Measurements from ENCODE around the gene CACNB2.

The CACNB2 gene

DNA sequence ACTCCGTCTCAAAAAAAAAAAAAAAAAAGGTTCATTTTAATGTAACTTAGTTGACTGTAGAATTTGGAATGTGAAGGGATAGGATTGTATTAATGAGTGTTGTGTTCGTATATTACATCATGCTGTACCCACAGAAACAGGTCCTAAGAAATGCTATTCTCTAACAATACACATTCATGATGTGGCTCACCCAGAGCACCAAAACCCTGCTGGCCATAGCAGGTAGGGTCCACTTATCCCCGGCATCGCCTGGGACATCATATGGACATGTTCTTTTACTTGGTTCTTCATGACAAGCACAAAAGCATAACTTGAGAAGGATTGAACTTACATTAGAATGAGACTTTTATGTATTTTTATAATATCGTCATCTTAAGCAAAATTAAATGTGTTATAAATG is 241.5 kb downstream of the CACNB2 start:
- no peak overlapping the region for H3K4me3 ChIP-seq (ENCODE audit: low read depth, low read length)

- no peak overlapping the region for H3K4me3 ChIP-seq (ENCODE audit: low read depth, low read length)
Measured at GRCh38 chr10:18397906-18398305, 257.7 kb downstream of the CACNB2 start.

GRCh38 chr10:18399158-18399557 is 258.9 kb downstream of the CACNB2 start:
- no peak overlapping the region for H3K4me3 ChIP-seq (ENCODE audit: low read depth, low read length)

- H3K4me3 ChIP-seq (ENCODE audit: low read depth, low read length) = peak overlapping the region; percentile 33
Measured at GRCh38 chr10:18400201-18400905, 260.1 kb downstream of the CACNB2 start.

- H3K4me3 ChIP-seq (ENCODE audit: low read depth, low read length) = peak overlapping the region; percentile 33
Measured at GRCh38 chr10:18400906-18401245, 260.7 kb downstream of the CACNB2 start.

- H3K4me3 ChIP-seq (ENCODE audit: low read depth, low read length) = no peak overlapping the region
Measured at GRCh38 chr10:18401416-18402195, 261.4 kb downstream of the CACNB2 start.

DNA sequence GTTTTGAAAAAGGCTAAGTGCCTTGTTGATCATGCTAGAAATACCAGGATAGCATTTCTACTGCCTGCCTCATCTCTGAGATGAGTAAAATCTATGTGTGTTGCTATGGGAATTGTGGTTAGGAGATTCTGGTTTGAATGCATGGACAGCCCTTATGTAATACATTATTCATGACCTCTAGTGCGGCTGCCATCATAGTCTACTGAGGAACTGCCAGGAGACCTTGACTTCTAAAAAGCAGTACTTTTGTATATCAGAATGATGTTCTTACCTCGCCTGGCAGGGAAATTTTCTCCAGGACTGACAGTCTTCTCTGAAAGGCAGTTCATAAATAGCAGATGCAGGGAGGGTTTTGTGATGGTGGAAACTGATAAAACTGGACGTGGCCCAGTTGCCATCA is 262.6 kb downstream of the CACNB2 start:
- no peak overlapping the region for H3K4me3 ChIP-seq (ENCODE audit: low read depth, low read length)

DNA sequence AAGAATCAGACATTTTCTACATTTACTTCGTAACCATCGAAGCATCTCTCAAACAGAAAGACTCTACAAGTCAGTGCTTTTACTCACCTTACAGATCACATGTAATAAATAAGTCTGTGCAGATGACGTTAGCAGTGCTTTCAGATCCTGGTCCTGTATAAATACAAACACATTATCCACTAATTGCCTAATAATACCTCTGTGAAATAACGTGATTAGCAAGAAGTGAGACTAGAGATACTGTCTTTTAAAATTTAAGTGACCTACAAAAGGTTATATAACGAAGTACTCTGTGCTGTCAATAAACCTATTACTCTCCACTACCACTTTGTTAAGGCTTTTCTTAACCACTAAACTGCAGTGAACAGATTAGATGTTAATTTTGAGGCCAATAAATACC is 264.3 kb downstream of the CACNB2 start:
- H3K4me3 ChIP-seq (ENCODE audit: low read depth, low read length) = no peak overlapping the region

DNA sequence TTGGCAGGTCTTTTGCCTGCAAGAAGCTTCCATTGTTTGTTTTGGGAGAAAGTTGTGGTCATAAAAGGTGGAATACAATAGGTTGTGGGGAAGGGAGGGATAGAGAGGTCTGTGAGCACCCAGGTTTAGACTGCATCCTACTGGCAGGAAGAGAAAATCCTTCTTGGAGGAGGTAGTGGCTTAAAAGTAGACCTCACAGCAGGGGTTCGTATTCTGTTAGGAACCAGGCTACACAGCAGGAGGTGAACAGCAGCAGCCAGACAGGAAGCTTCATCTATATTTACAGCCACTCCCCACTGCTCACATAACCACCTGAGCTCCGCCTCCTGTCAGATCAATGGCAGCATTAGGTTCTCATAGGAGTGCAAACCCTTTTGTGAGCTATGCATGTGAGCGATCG is 265.9 kb downstream of the CACNB2 start:
- no peak overlapping the region for H3K4me3 ChIP-seq (ENCODE audit: low read depth, low read length)

- H3K4me3 ChIP-seq (ENCODE audit: low read depth, low read length) = no peak overlapping the region
Measured at GRCh38 chr10:18409599-18410397, 269.6 kb downstream of the CACNB2 start.

DNA sequence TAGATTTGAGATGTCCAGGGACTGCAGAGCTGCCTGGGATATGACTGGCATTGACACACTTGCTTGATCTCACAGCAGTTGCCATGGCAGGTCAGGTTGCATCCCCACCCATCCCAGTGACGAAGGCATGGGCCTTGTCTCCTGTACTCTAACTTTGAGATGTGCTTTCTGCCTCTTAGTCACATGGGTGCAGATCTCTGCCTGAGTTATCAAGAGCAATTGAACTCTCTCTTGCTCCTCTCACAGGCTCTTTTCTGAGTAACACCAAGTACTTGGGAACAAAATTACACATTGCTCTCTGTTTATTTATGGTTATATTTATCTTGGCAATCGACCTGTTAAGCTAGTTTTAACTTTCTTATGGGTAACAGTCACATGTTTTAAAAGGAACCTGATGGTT is 273.8 kb downstream of the CACNB2 start:
- no peak overlapping the region for H3K4me3 ChIP-seq (ENCODE audit: low read depth, low read length)

- no peak overlapping the region for H3K4me3 ChIP-seq (ENCODE audit: low read depth, low read length)
Measured at GRCh38 chr10:18417950-18418527, 277.8 kb downstream of the CACNB2 start.

GRCh38 chr10:18418541-18419215 is 278.5 kb downstream of the CACNB2 start:
- no peak overlapping the region for H3K4me3 ChIP-seq (ENCODE audit: low read depth, low read length)

DNA sequence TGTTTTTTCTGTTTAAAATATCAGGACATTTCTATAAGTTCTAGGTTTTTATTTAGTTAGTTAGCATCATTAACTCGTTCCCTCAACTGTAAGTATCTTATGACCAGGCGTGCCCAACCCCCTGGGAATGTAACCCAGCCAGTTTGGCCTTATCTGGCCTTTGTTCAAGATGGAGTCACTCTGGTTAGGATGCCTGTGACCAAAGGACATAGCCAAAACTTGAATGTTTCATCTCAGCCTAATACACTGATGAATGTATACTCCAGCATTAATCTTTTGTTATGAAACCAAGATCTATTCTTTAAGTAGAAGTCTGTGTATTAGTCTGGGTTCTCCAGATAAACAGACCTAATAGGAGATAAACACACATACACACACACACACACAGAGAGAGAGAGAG is 279.7 kb downstream of the CACNB2 start:
- no peak overlapping the region for H3K4me3 ChIP-seq (ENCODE audit: low read depth, low read length)

GRCh38 chr10:18421726-18422293 is 281.6 kb downstream of the CACNB2 start:
- H3K4me3 ChIP-seq (ENCODE audit: low read depth, low read length) = no peak overlapping the region

- no peak overlapping the region for H3K4me3 ChIP-seq (ENCODE audit: low read depth, low read length)
Measured at GRCh38 chr10:18423058-18423637, 282.9 kb downstream of the CACNB2 start.

DNA sequence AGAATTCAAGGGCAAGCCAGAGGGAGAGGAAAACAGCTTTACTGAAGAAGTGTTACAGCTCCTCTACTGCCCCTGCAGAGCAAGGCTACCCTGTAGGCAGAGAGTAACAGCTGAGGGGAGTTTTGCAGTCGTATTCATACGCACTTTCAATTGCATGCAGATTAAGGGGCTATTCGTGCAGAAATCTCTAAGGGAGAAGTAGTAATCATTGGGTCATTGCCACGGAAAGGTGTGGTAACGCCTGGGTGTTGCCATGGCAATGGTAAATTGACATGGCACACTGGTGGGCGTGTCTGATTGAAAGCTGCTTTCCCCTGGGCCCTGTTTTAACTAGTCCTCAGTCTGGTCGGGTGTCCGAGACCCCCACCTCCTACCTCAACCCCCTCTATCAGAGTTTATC is 284.0 kb downstream of the CACNB2 start:
- H3K4me3 ChIP-seq (ENCODE audit: low read depth, low read length) = no peak overlapping the region

GRCh38 chr10:18429335-18429734 is 289.1 kb downstream of the CACNB2 start:
- no peak overlapping the region for H3K4me3 ChIP-seq (ENCODE audit: low read depth, low read length)

GRCh38 chr10:18436902-18437301 is 296.7 kb downstream of the CACNB2 start:
- H3K4me3 ChIP-seq (ENCODE audit: low read depth, low read length) = no peak overlapping the region

DNA sequence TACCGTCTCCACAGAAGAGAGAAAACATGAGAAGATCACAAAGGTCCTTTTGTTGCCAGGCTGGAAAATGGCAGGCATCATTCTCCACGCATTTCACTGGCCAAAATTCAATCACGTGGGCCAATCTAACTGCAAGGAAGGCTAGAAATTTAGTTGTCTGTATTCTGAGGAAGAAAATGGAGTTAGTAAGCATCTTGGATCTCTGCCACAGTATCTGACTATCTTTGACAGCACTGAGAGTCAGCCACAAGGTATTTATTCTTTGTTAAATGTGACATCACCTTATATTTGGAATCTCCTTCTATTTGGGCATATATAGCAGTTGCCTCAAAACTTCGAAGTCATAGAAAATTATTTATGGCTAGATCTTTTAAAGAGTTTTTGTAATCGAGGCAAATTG is 297.3 kb downstream of the CACNB2 start:
- H3K4me3 ChIP-seq (ENCODE audit: low read depth, low read length) = no peak overlapping the region
